NB4 (cell line): ENCODE data around the gene SLC23A3.

Source experiments
- DNase-seq: peaks from one replicate; pipeline ENCODE4 v3.0.0; 2010; ENCODE audit warnings: low read depth
- H3K4me3 ChIP-seq: one replicate; pipeline ENCODE4 v1.5.1; 2011; ENCODE audit warnings: mild to moderate bottlenecking, low read depth, low read length, moderate library complexity
- CTCF ChIP-seq: IDR thresholded peaks from one replicate; pipeline ENCODE4 v1.5.1; 2012; ENCODE audit warnings: low read depth, low read length
- MAX ChIP-seq: IDR thresholded peaks from 2 replicates; pipeline ENCODE4 v1.6.1; 2011; ENCODE audit warnings: low read depth, low read length
- MYC ChIP-seq: IDR thresholded peaks from 2 replicates; pipeline ENCODE4 v1.6.1; 2011; ENCODE audit warnings: low read depth, low read length
- POLR2A ChIP-seq: IDR thresholded peaks from 2 replicates; pipeline ENCODE4 v1.6.1; 2011; ENCODE audit warnings: mild to moderate bottlenecking; ENCODE audit not compliant: insufficient read length; ENCODE audit errors: extremely low read depth

The SLC23A3 gene

GRCh38 chr2:219175486-219175885 lies 5.7 kb upstream of the SLC23A3 start:
- no peak for DNase-seq
- peak overlapping the region; percentile 83 for H3K4me3 ChIP-seq
- TF ChIP-seq MYC (no peak), MAX (no peak), POLR2A (no peak), CTCF (no peak)

- no peak for TF ChIP-seq MYC
- no peak for TF ChIP-seq CTCF
- TF ChIP-seq POLR2A: no peak
- no peak for TF ChIP-seq MAX
- H3K4me3 ChIP-seq: no peak overlapping the region
- DNase-seq: no peak
Measured at GRCh38 chr2:219174801-219175200, 5.0 kb upstream of the SLC23A3 start.

- no peak for TF ChIP-seq MAX
- no peak for TF ChIP-seq CTCF
- TF ChIP-seq MYC: no peak
- TF ChIP-seq POLR2A: no peak
- DNase-seq: no peak
- no peak overlapping the region for H3K4me3 ChIP-seq
Measured at GRCh38 chr2:219174146-219174545, 4.3 kb upstream of the SLC23A3 start.

- no peak overlapping the region for H3K4me3 ChIP-seq
- TF ChIP-seq MYC: no peak
- no peak for TF ChIP-seq POLR2A
- TF ChIP-seq MAX: no peak
- no peak for TF ChIP-seq CTCF
- no peak for DNase-seq
Measured at GRCh38 chr2:219173176-219173575, 3.3 kb upstream of the SLC23A3 start.

GRCh38 chr2:219172231-219173154 lies 2.7 kb upstream of the SLC23A3 start:
- no peak for TF ChIP-seq CTCF
- TF ChIP-seq MYC: no peak
- TF ChIP-seq MAX: no peak
- H3K4me3 ChIP-seq: no peak overlapping the region
- no peak for DNase-seq

- TF ChIP-seq CTCF (peak; percentile 74), MAX (no peak)
- DNase-seq: peak; percentile 61
- no peak overlapping the region for H3K4me3 ChIP-seq
Measured at GRCh38 chr2:219171231-219171651, 1.4 kb upstream of the SLC23A3 start.
